ENCODE results near the gene SETD7.
A peak's percentile ranks its signal among the peaks of the same experiment; 100 is the strongest.
"Not testable (repeated sequence)": the region's sequence is repeated elsewhere in the genome, so short reads cannot be mapped to it uniquely, and the experiment has no call there.

SETD7 gene

GRCh38 chr4:139461022-139461628 lies 94.9 kb downstream of the SETD7 start:
- no peak for DNase-seq

DNA sequence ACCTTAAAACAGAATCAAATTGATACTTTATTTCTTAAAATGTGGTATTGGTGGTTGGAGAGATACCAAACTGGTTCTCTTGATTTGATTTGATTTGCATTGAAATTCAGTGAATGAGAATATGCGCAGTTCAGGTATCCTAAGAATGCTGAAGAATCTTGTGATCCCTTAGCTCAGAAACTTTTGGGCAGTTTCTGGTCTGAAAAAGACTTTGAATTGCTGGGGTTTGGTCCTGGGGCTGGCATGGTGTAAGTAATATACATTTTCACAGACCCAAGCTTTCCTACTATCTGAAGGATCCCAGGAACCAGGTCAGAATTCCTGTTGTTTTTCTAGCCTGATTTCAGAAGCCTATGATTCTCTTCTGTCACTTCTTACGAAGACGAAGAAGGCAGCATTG lies 95.5 kb downstream of the SETD7 start:
- no peak for DNase-seq

- no peak for DNase-seq
Measured at GRCh38 chr4:139458999-139459398, 97.0 kb downstream of the SETD7 start.

DNA sequence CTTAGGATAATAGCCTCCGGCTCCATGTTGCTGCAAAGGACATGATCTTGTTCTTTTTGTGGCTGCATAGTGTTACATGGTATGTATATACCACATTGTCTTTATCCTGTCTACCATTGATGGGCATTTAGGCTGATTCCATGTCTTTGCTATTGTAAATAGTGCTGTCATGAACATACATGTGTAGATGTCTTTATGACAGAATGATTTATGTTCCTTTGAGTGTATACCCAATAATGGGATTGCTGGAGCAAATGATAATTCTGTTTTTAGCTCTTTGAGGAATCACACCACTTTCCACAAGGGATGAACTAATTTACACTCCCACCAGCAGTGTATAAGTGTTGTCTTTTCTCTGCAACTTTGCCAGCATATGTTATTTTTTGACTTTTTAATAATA lies 97.5 kb downstream of the SETD7 start:
- no peak for DNase-seq

DNA sequence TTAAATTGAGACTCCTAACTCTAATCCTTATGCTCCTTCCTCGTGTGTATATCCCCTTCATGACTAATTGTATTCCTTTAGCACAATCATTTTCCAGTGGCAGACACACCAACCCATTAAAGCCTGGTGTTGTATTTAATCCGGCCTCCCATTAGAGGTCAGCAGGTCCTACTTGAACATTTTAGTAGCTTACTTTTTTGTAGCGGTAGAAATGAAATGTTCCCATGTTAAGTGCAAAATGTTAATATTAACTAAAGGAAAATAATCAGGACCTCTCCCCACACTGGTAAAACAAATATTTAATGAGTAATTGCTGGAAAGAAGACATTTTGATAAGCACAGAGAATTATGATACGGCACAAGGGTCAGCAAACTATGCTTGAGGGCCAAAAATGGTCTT lies 98.7 kb downstream of the SETD7 start:
- DNase-seq = no peak

DNA sequence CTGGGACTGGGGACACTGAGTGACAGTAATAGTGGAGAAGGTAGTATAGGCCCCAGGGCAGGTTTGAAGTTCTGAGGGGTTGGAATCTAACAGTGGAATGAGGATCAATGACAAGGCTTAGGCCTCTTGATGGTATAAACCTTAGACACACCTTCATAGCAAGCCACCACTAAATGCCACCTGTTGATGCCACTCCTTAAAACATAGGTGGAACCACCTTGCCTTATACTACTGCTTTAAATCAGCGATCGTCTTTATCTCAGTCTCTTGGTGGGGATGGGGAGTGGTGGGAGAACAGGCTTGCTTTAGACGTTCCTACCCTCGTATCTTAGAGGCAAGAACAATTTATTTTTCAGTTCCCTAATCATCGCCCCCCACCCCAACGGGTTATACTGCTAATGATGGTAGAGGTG lies 100.9 kb downstream of the SETD7 start:
- no peak for DNase-seq

- peak; percentile 62 for DNase-seq
Measured at GRCh38 chr4:139454111-139455045, 101.6 kb downstream of the SETD7 start, which contains the start of gene RAB33B. Gene RAB33B, plus strand, starts transcription at chr4:139454121. Its CDS starts 75 bp downstream, at chr4:139454196.

DNA sequence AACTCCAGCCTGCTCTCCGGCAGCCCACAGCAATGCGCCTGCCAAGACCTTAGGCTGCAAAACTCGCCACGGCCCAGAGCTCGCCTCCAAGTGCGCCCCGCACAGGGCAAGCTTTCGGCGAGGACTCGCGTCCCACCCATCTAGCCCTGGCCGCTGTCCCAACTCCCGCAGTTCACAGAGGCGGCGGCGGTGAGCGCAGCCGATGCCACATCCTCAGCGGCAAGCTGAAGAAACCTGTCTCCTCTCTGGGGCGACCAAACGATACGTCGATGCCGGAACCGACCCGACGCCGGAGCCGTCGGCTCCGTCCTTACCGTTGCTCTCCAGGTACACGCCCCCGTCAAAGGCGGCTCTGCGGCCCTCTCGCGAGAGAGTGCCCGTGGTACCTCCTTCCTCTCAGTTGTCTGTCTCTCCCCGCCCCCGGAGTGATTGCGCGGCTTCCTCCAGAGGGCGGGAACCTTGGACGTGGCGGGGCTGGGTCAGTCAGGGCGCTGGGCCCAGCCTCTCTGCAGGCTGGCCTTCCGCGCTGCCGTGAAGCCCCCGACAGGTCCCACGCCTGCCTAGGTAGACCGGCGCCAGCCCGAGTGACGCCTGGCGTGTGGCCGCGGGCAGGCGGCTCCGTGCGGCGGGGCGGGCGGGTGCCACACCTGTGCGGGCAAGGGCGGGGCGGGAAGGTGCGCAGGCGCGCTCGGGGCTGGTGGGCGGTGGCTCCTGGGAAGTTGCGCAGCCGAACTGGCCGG lies 102.5 kb downstream of the SETD7 start:
- DNase-seq = peak; percentile 99

DNA sequence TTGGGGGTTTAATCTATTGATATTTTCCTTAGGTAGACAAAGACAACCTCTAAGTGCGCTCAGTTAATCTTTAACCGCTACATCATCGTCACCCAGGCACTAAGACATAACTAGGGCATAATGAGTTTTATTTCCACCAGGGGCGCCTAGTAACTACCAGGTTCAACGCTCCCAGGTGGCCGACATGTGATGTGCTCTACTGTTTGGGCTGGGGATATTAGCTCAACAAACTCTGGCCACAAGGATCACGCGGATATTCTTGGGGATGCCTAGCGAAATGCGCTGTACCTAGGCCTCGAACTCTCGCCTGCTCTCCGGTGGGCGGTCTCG lies 103.0 kb downstream of the SETD7 start:
- DNase-seq = peak; percentile 97

DNA sequence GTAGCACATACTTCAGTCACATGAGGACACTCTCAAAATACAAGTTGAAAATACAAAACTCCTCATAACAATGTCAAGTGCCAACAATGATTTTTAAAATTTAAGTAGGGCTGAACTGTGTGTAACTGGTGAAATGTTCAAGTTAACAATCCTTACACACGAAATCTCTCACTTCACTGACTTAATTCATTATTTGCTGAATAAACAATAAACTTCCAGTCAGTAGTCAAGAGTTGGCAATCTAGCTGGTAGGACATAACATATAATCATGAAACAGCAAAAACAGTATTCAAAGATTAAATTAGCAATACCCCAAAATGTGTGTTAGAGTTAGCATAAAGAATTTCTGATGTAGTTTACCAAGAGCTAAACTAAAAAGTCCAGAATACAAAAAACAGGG lies 104.0 kb downstream of the SETD7 start:
- DNase-seq = no peak

DNA sequence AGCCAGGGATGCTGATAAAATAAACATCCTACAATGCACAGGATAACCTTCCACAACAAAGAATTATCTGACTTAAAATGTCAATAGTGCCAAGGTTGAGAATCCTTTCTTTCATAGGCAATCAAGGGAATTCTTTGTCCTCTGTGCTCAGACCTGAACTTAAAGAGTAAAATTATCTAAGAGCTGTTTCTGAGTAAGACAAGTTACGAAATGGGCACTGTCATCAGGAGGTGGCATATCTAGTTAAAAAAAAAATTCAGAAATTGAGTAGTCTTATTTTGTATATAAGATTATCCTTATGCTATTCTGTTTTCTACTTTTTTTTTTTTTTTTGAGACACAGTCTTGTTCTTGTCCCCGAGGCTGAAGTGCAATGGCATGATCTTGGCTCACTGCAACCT lies 105.4 kb downstream of the SETD7 start:
- no peak for DNase-seq

DNA sequence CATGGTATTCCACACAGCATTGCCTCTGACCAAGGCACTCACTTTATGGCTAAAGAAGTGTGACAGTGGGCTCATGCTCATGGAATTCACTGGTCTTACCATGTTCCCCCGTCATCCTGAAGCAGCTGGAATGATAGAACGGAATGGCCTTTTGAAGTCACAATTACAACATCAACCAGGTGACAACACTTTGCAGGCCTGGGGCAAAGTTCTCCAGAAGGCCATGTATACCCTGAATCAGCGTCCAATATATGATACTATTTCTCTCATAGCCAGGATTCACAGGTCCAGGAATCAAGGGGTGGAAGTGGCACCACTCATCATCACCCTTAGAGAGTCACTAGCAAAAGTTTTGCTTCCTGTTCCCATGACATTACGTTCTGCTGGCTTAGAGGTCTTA lies 108.9 kb downstream of the SETD7 start:
- DNase-seq = not testable (repeated sequence)
